Tibial artery (tissue), 4 donors: ENCODE data around the gene MYMX.
"Not testable (repeated sequence)": the region's sequence is repeated elsewhere in the genome, so short reads cannot be mapped to it uniquely, and the experiment has no call there.

Experiments used
- DNase-seq, 2 donors: peaks; one replicate each; pipeline ENCODE4 v3.0.0-alpha.2; 2019
- H3K27ac ChIP-seq, 2 donors: fragments of 200-600 bp; sonication (generic) in 1 of 2; 1 replicate in 1 of 2; 2 replicates in 1 of 2; pipeline ENCODE4 v1.5.1; 2018 to 2019; ENCODE audit warnings: mild to moderate bottlenecking in 1 of 2
- H3K27me3 ChIP-seq, 2 donors: fragments of 200-600 bp; sonication (generic) in 1 of 2; one replicate each; pipeline versions ENCODE4 v1.5.1 to v1.6.0; 2016 to 2019
- H3K36me3 ChIP-seq, 3 donors: fragments of 200-600 bp; sonication (generic) in 2 of 3; one replicate each; pipeline ENCODE4 v1.5.1; 2016 to 2019; ENCODE audit warnings: mild to moderate bottlenecking in 2 of 3
- H3K4me1 ChIP-seq, 4 donors: fragments of 200-600 bp; sonication (generic) in 2 of 4; 1 replicate in 3 of 4; 2 replicates in 1 of 4; pipeline ENCODE4 v1.5.1; 2016 to 2019
- H3K4me3 ChIP-seq, 2 donors: fragments of 200-600 bp; sonication (generic) in 1 of 2; 1 replicate in 1 of 2; 2 replicates in 1 of 2; pipeline ENCODE4 v1.5.1; 2018 to 2019; ENCODE audit warnings: mild to moderate bottlenecking in 2 of 2
- H3K9me3 ChIP-seq, 3 donors: fragments of 200-600 bp; sonication (generic) in 1 of 3; one replicate each; pipeline ENCODE4 v1.5.1; 2016 to 2019
- intact Hi-C: fragments of 100-400 bp; cut with DNase I; formaldehyde crosslinking; loops from one replicate; pipeline ENCODE4 v1.15.0; 2023; ENCODE audit warnings: low total_unique reads
- TF ChIP-seq, protein P1 (sequence below), 2 experiments: fragments of 200-600 bp in 1 of 2; fragments of 450-650 bp in 1 of 2; IDR thresholded peaks; one replicate each; pipeline ENCODE4 v1.5.1; 2017 to 2019; ENCODE audit warnings: antibody characterized with exemption in 2 of 2, mild to moderate bottlenecking in 1 of 2, moderate library complexity in 1 of 2

The MYMX gene

DNA sequence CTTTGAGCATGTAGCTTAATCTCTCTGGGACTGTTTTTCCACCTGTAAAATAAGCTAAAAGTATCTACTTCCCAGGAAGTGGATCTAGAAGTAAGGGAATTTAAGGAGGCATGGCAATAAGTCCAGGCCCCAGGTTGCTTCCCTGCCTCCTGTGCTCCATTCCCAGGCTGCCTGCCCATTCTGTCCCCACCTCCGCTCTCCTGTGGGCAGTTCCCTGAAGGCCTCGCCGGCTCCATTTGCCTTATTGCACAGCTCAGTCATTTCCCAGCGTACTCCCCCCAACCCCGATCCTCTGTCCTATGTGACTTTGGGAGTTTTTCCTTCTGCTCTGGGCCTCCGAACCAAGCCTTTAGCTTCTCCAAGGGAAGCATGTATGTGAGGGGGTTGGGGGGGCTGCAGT is 11.3 kb downstream of the MYMX start:
- Histone ChIP-seq H3K27ac (peak overlapping the region; percentile 97 to 99), H3K4me1 (peaks cover 0 to 88% (median 57%) of the 10 kb centered on the region in 4 donors), H3K9me3 (no peaks in the 10 kb centered on the region), H3K27me3 (no peaks in the 10 kb centered on the region), H3K36me3 (peaks cover 38 to 42% (median 42%) of the 10 kb centered on the region in 3 donors), H3K4me3 (no peak overlapping the region)
- intact Hi-C loops, result no loop called here
- DNase-seq, result no peak
- TF ChIP-seq, protein P1, sequence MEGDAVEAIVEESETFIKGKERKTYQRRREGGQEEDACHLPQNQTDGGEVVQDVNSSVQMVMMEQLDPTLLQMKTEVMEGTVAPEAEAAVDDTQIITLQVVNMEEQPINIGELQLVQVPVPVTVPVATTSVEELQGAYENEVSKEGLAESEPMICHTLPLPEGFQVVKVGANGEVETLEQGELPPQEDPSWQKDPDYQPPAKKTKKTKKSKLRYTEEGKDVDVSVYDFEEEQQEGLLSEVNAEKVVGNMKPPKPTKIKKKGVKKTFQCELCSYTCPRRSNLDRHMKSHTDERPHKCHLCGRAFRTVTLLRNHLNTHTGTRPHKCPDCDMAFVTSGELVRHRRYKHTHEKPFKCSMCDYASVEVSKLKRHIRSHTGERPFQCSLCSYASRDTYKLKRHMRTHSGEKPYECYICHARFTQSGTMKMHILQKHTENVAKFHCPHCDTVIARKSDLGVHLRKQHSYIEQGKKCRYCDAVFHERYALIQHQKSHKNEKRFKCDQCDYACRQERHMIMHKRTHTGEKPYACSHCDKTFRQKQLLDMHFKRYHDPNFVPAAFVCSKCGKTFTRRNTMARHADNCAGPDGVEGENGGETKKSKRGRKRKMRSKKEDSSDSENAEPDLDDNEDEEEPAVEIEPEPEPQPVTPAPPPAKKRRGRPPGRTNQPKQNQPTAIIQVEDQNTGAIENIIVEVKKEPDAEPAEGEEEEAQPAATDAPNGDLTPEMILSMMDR (IDR thresholded peaks at IDR 0.05), result no peak

DNA sequence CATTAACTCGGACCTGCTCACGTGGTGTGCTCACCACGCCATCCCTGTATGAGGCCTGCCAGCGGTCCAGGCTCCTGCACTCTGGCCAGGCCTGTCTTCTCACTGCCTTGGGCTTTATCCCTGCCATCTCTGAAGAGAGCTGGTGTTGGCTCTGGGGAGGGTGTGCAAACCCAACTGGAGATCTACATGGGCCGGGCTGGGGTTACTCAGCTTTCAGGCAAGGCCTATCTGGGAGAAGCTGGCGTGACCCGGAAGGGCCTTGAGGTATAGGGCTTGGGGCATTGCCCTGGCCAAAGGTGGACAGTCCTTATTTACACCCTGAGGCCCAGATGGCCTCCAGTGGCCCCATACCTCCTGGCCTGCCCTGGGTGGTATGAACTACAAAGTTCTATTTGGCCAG is 11.7 kb downstream of the MYMX start:
- Histone ChIP-seq H3K4me1 (peaks cover 0 to 91% (median 61%) of the 10 kb centered on the region in 4 donors), H3K4me3 (no peak overlapping the region), H3K27me3 (no peaks in the 10 kb centered on the region), H3K9me3 (no peaks in the 10 kb centered on the region), H3K27ac (peak overlapping the region; percentile 26 to 97), H3K36me3 (peaks cover 39 to 46% (median 45%) of the 10 kb centered on the region in 3 donors)
- DNase-seq, result no peak
- intact Hi-C loops, result no loop called here
- TF ChIP-seq, protein P1 (IDR thresholded peaks at IDR 0.05), result no peak

DNA sequence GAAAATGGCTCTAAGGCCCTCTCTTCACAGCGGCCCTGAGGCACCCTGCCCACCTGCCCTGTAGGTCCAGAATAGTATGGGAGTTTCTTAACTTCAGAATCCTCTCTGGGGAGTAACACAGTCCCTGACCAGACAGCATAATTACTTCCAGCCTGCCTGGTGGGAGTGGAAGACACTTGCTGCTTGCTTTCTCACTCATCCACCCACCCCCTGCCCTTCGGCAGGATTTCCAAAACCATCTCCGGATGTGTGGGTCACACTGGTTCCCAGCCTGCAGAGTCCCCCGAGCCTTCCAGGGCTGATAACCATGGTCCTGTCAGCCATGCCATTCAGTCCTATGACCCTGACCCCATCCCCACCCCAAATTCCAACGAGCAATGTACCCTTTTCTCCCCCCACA is 12.1 kb downstream of the MYMX start:
- intact Hi-C loops, result no loop called here
- Histone ChIP-seq H3K36me3 (peaks cover 39 to 48% (median 45%) of the 10 kb centered on the region in 3 donors), H3K27me3 (no peaks in the 10 kb centered on the region), H3K4me1 (peaks cover 0 to 91% (median 63%) of the 10 kb centered on the region in 4 donors), H3K27ac (peak overlapping the region; percentile 26 to 97), H3K4me3 (no peak overlapping the region), H3K9me3 (no peaks in the 10 kb centered on the region)
- no peak for DNase-seq
- TF ChIP-seq, protein P1 (IDR thresholded peaks at IDR 0.05), result no peak

DNA sequence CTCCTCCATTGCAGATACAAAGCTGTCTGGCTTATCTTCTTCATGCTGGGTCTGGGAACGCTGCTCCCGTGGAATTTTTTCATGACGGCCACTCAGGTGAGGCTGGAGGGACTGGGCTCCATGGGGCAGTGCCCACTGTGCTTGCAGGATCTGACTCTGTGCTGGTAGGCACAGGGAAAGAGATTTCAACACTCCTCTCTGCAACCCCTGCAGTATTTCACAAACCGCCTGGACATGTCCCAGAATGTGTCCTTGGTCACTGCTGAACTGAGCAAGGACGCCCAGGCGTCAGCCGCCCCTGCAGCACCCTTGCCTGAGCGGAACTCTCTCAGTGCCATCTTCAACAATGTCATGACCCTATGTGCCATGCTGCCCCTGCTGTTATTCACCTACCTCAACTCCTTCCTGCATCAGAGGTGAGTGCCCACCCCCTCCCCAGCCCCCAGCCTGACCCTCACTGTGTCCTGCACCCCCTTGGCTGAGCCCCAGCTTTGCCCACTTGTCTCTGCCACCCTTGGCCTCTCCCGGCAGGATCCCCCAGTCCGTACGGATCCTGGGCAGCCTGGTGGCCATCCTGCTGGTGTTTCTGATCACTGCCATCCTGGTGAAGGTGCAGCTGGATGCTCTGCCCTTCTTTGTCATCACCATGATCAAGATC is 12.8 kb downstream of the MYMX start:
- Histone ChIP-seq H3K9me3 (no peaks in the 10 kb centered on the region), H3K36me3 (peaks cover 39 to 48% (median 45%) of the 10 kb centered on the region in 3 donors), H3K27me3 (no peaks in the 10 kb centered on the region), H3K4me1 (peaks cover 0 to 91% (median 63%) of the 10 kb centered on the region in 4 donors), H3K27ac (no peak overlapping the region), H3K4me3 (no peak overlapping the region)
- intact Hi-C loops, result loop anchor here (5.0 kb wide), 1 partner anchor 57 kb away; no protein-coding TSS in a partner anchor
- TF ChIP-seq, protein P1 (IDR thresholded peaks at IDR 0.05), result no peak
- no peak for DNase-seq

DNA sequence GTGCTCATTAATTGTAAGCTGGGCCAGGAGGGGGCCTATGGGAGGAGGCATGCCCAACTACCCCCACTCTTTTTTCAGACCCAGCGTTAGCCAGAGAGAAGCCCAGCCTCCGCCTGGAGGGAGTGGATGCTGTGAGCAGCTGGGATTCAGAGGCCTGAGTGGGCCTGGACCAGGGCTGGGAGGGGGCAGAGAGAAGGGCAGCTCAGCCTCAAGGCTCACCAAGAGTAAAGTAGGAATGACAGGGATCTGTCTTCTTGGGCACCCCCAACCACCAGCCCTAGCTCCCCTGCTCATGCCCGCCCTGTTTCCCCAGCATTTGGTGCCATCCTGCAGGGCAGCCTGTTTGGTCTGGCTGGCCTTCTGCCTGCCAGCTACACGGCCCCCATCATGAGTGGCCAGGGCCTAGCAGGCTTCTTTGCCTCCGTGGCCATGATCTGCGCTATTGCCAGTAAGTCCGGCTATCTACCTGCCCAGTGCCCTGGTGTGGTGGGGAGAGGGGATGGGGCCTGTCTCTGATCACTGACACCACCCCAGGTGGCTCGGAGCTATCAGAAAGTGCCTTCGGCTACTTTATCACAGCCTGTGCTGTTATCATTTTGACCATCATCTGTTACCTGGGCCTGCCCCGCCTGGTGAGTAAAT is 13.4 kb downstream of the MYMX start:
- Histone ChIP-seq H3K27ac (no peak overlapping the region), H3K4me1 (peaks cover 0 to 91% (median 63%) of the 10 kb centered on the region in 4 donors), H3K27me3 (no peaks in the 10 kb centered on the region), H3K36me3 (peaks cover 39 to 48% (median 45%) of the 10 kb centered on the region in 3 donors), H3K9me3 (no peaks in the 10 kb centered on the region), H3K4me3 (no peak overlapping the region)
- DNase-seq, result no peak
- TF ChIP-seq, protein P1 (IDR thresholded peaks at IDR 0.05), result no peak
- intact Hi-C loops, result loop anchor here (5.0 kb wide), 1 partner anchor 58 kb away; no protein-coding TSS in a partner anchor

DNA sequence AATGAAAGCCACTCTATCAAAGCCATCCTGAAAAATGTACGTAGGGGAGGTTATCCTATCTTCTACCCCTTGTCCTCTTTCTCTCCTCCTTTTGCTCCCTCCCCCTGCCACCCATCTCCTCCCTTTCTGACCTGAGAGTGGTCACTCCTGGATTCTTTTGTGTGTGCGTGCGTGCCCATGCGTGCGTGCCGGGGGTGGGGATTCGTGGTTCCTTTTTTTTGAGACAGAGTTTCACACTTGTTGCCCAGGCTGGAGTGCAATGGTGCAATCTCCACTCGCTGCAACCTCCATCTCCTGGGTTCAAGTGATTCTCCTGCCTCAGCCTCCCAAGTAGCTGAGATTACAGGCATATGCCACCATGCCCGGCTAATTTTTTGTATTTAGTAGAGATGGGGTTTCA is 14.7 kb downstream of the MYMX start:
- Histone ChIP-seq H3K4me1 (peaks cover 0 to 86% (median 57%) of the 10 kb centered on the region in 4 donors), H3K27ac (peak overlapping the region; percentile 9 to 84)
- intact Hi-C loops, result loop anchor here (5.0 kb wide), 1 partner anchor 59 kb away; no protein-coding TSS in a partner anchor

More for the DNA sequence above, 14.7 kb downstream of the MYMX start:
- not testable (repeated sequence) for H3K27me3 ChIP-seq, H3K4me3 ChIP-seq, DNase-seq, H3K9me3 ChIP-seq
- H3K36me3 ChIP-seq, result peaks cover 39 to 48% (median 45%) of the 10 kb centered on the region in 3 donors
